Brain microvascular endothelial cell (primary cell): ENCODE results near the gene CNTRL.

ENCODE experiments used
- DNase-seq: peaks from one replicate; pipeline ENCODE4 v3.0.0-alpha.2; 2020
- H3K27ac ChIP-seq: fragments of 250-450 bp; sonication (Bioruptor Pico); 2 replicates; pipeline ENCODE4 v1.5.1; 2020; ENCODE audit warnings: mild to moderate bottlenecking, moderate library complexity
- H3K27me3 ChIP-seq: fragments of 250-450 bp; sonication (Bioruptor Pico); replicated peaks from 2 replicates; pipeline ENCODE4 v1.5.1; 2020; ENCODE audit warnings: mild to moderate bottlenecking
- H3K36me3 ChIP-seq: fragments of 250-450 bp; sonication (Bioruptor Pico); replicated peaks from 2 replicates; pipeline ENCODE4 v1.5.1; 2020; ENCODE audit warnings: mild to moderate bottlenecking
- H3K4me3 ChIP-seq: 2 replicates; pipeline ENCODE4 v1.5.1; 2011; ENCODE audit warnings: low read depth, mild to moderate bottlenecking, control low read depth, low read length, moderate library complexity
- CTCF ChIP-seq: IDR thresholded peaks from 2 replicates; pipeline ENCODE4 v1.5.1; 2011; ENCODE audit warnings: low read depth, mild to moderate bottlenecking, moderate library complexity, low read length, control low read depth, inconsistent platforms; ENCODE audit errors: missing control alignments
- in situ Hi-C: cut with HindIII; loops from 2 replicates; pipeline ENCODE4 v1.10.0; 2017; ENCODE audit warnings: low sequenced_read_pairs, low pct_ligation_motif_present

Gene CNTRL

GRCh38 chr9:121219530-121219929 lies 144.8 kb downstream of the CNTRL start:
- no peaks in the 10 kb centered on the region for H3K36me3 ChIP-seq
- DNase-seq = no peak
- no peaks in the 10 kb centered on the region for H3K27me3 ChIP-seq
- no peak overlapping the region for H3K27ac ChIP-seq
- no peak overlapping the region for H3K4me3 ChIP-seq
- TF ChIP-seq CTCF = no peak
- in situ Hi-C loops = no loop called here

- Histone ChIP-seq H3K36me3 (no peaks in the 10 kb centered on the region), H3K4me3 (no peak overlapping the region), H3K27me3 (no peaks in the 10 kb centered on the region), H3K27ac (no peak overlapping the region)
- no peak for DNase-seq
- in situ Hi-C loops = no loop called here
- TF ChIP-seq CTCF = no peak
Measured at GRCh38 chr9:121220996-121221663, 146.4 kb downstream of the CNTRL start.

- no peaks in the 10 kb centered on the region for H3K27me3 ChIP-seq
- no peak overlapping the region for H3K4me3 ChIP-seq
- no peak for DNase-seq
- in situ Hi-C loops = no loop called here
- no peaks in the 10 kb centered on the region for H3K36me3 ChIP-seq
- no peak overlapping the region for H3K27ac ChIP-seq
- no peak for TF ChIP-seq CTCF
Measured at GRCh38 chr9:121221664-121222055, 146.9 kb downstream of the CNTRL start.

GRCh38 chr9:121222524-121223171 lies 147.9 kb downstream of the CNTRL start:
- in situ Hi-C loops = no loop called here
- DNase-seq = peak; percentile 48
- Histone ChIP-seq H3K4me3 (no peak overlapping the region), H3K27me3 (no peaks in the 10 kb centered on the region), H3K27ac (no peak overlapping the region), H3K36me3 (no peaks in the 10 kb centered on the region)
- peak; percentile 75 for TF ChIP-seq CTCF

GRCh38 chr9:121225240-121225639 lies 150.5 kb downstream of the CNTRL start:
- no peaks in the 10 kb centered on the region for H3K27me3 ChIP-seq
- in situ Hi-C loops = no loop called here
- no peak overlapping the region for H3K4me3 ChIP-seq
- H3K36me3 ChIP-seq = no peaks in the 10 kb centered on the region
- DNase-seq = no peak
- H3K27ac ChIP-seq = no peak overlapping the region
- TF ChIP-seq CTCF = no peak
